C4-2B (cell line): ENCODE measurements around the gene LOXL1.

Source experiments
- CTCF ChIP-seq: fragments of 450-650 bp; conservative IDR thresholded peaks from 2 replicates; pipeline ENCODE4 v1.5.1; 2017; ENCODE audit warnings: mild to moderate bottlenecking
- ZFX ChIP-seq: fragments of 450-650 bp; IDR thresholded peaks from 2 replicates; pipeline ENCODE4 v1.6.1; 2017

- TF ChIP-seq CTCF = no peak
- no peak for TF ChIP-seq ZFX
Measured at GRCh38 chr15:73947651-73948050, 21.4 kb downstream of the LOXL1 start.
